ENCODE data around the gene ATIC. TPM values are rescaled to one million over a fixed set of nuclear protein-coding genes. Genes with fewer than 3 reads are reported as not detected.

Gene ATIC
- total RNA-seq, 1 experiment from 2014 or later, result 285 TPM

DNA sequence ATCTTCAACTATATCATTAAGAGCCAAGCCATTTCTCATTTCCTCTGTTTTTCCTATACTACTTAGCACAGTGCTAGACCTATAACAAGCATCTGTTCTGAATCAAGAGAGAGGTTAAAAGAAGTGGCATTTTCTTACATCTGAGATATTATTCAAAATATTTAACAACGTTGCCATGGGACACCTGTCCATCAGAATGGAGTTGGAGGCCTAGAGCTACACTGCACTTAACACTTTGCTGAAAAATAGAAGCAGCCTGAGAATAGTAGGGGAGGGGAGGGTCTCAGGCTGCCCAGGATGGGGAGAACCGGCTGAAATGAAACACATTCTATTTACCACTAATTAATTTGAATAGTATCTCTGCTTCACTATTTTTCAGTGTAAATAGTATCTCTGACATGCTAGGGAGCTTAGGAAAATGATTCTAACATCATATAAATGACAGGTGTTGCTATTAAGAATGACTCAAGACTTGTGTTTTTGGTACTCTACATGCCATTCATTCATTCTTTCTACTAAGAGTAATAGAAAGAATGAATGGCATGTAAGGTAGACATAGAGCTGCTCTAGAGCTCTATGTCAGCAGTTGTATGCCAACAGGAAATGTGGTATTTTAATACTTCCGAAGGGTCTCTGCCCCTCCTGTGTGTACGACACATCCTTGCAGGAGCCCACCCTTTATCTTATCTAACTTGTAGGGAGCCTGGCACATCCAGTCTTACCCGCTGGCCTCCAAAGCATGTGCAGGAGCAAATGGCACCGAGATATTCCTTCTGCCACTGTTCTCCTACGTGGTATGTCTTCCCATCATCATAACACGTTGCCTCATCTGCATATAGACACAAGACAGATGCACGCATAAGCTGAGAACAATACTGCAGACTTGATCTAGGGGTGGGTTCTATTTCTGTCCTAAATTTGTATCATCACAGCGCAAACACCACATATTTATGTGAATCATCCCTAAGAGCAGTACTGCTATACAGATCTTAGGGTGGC is 52.6 kb downstream of the ATIC start (continued):
- TF ChIP-seq, protein P1, sequence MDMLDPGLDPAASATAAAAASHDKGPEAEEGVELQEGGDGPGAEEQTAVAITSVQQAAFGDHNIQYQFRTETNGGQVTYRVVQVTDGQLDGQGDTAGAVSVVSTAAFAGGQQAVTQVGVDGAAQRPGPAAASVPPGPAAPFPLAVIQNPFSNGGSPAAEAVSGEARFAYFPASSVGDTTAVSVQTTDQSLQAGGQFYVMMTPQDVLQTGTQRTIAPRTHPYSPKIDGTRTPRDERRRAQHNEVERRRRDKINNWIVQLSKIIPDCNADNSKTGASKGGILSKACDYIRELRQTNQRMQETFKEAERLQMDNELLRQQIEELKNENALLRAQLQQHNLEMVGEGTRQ (CRISPR knock-in tag; IDR thresholded peaks at IDR 0.05), result no peak
- TF ChIP-seq, protein P2, sequence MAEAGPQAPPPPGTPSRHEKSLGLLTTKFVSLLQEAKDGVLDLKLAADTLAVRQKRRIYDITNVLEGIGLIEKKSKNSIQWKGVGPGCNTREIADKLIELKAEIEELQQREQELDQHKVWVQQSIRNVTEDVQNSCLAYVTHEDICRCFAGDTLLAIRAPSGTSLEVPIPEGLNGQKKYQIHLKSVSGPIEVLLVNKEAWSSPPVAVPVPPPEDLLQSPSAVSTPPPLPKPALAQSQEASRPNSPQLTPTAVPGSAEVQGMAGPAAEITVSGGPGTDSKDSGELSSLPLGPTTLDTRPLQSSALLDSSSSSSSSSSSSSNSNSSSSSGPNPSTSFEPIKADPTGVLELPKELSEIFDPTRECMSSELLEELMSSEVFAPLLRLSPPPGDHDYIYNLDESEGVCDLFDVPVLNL (CRISPR knock-in tag; IDR thresholded peaks at IDR 0.05; ENCODE audit: borderline replicate concordance, low read depth), result no peak
- TF ChIP-seq, protein P3, sequence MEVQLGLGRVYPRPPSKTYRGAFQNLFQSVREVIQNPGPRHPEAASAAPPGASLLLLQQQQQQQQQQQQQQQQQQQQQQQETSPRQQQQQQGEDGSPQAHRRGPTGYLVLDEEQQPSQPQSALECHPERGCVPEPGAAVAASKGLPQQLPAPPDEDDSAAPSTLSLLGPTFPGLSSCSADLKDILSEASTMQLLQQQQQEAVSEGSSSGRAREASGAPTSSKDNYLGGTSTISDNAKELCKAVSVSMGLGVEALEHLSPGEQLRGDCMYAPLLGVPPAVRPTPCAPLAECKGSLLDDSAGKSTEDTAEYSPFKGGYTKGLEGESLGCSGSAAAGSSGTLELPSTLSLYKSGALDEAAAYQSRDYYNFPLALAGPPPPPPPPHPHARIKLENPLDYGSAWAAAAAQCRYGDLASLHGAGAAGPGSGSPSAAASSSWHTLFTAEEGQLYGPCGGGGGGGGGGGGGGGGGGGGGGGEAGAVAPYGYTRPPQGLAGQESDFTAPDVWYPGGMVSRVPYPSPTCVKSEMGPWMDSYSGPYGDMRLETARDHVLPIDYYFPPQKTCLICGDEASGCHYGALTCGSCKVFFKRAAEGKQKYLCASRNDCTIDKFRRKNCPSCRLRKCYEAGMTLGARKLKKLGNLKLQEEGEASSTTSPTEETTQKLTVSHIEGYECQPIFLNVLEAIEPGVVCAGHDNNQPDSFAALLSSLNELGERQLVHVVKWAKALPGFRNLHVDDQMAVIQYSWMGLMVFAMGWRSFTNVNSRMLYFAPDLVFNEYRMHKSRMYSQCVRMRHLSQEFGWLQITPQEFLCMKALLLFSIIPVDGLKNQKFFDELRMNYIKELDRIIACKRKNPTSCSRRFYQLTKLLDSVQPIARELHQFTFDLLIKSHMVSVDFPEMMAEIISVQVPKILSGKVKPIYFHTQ (CRISPR knock-in tag; IDR thresholded peaks at IDR 0.05), result no peak
- TF ChIP-seq CBFB (CRISPR knock-in tag; IDR thresholded peaks at IDR 0.05; ENCODE audit: low read depth) (no peak), MXD4 (CRISPR knock-in tag; IDR thresholded peaks at IDR 0.05; ENCODE audit: borderline replicate concordance) (no peak), KAT7 (CRISPR knock-in tag; IDR thresholded peaks at IDR 0.05; ENCODE audit: borderline replicate concordance) (no peak), RELA (CRISPR knock-in tag; IDR thresholded peaks at IDR 0.05; ENCODE audit: borderline replicate concordance) (no peak), ATF1 (CRISPR knock-in tag; IDR thresholded peaks at IDR 0.05) (no peak), TP53 (CRISPR knock-in tag; IDR thresholded peaks at IDR 0.05) (no peak)
- TF ChIP-seq, protein P4, sequence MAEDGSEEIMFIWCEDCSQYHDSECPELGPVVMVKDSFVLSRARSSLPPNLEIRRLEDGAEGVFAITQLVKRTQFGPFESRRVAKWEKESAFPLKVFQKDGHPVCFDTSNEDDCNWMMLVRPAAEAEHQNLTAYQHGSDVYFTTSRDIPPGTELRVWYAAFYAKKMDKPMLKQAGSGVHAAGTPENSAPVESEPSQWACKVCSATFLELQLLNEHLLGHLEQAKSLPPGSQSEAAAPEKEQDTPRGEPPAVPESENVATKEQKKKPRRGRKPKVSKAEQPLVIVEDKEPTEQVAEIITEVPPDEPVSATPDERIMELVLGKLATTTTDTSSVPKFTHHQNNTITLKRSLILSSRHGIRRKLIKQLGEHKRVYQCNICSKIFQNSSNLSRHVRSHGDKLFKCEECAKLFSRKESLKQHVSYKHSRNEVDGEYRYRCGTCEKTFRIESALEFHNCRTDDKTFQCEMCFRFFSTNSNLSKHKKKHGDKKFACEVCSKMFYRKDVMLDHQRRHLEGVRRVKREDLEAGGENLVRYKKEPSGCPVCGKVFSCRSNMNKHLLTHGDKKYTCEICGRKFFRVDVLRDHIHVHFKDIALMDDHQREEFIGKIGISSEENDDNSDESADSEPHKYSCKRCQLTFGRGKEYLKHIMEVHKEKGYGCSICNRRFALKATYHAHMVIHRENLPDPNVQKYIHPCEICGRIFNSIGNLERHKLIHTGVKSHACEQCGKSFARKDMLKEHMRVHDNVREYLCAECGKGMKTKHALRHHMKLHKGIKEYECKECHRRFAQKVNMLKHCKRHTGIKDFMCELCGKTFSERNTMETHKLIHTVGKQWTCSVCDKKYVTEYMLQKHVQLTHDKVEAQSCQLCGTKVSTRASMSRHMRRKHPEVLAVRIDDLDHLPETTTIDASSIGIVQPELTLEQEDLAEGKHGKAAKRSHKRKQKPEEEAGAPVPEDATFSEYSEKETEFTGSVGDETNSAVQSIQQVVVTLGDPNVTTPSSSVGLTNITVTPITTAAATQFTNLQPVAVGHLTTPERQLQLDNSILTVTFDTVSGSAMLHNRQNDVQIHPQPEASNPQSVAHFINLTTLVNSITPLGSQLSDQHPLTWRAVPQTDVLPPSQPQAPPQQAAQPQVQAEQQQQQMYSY (CRISPR knock-in tag; IDR thresholded peaks at IDR 0.05), result no peak
- TF ChIP-seq, protein P5, sequence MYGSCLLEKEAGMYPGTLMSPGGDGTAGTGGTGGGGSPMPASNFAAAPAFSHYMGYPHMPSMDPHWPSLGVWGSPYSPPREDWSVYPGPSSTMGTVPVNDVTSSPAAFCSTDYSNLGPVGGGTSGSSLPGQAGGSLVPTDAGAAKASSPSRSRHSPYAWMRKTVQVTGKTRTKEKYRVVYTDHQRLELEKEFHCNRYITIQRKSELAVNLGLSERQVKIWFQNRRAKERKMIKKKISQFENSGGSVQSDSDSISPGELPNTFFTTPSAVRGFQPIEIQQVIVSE (CRISPR knock-in tag; IDR thresholded peaks at IDR 0.05; ENCODE audit: borderline replicate concordance), result no peak

DNA sequence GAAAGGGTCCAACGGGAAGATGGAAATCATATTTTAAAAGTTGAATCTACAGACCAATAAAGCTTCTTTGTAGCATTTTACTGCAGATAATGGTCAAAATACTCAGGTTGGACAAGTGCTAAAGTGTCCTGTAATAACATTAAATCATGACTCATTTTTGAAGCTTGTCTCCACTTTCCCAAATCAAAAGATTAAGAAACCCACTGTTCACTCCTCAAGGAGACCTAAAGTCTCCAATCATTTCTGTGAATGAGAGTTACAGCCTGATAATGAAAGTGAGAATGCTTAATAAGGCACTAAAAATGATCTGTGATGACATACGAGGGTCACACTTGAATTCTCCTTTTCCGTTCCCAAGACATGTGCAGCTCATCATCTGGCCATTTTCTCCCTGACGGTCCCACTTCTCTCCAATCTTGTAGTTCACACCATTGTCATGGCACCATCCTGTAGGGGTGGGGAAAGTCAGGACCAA is 53.4 kb downstream of the ATIC start:
- Mint-ChIP-seq H3K36me3 (peaks cover 66% of the 10 kb centered on the region), H3K27me3 (ENCODE audit: low read depth) (no peaks in the 10 kb centered on the region), H3K4me1 (no peaks in the 10 kb centered on the region), H3K9me3 (no peaks in the 10 kb centered on the region), H3K4me3 (no peak overlapping the region), H3K27ac (no peak overlapping the region)
- ChIA-PET CTCF (no interaction called here), POLR2A (no interaction called here)
- DNase-seq (ENCODE audit: low spot score) (no peak), ATAC-seq (no peak)
- TF ChIP-seq, protein P6, sequence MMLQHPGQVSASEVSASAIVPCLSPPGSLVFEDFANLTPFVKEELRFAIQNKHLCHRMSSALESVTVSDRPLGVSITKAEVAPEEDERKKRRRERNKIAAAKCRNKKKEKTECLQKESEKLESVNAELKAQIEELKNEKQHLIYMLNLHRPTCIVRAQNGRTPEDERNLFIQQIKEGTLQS (CRISPR knock-in tag; conservative IDR thresholded peaks at IDR 0.05), result no peak
- TF ChIP-seq, protein P7, sequence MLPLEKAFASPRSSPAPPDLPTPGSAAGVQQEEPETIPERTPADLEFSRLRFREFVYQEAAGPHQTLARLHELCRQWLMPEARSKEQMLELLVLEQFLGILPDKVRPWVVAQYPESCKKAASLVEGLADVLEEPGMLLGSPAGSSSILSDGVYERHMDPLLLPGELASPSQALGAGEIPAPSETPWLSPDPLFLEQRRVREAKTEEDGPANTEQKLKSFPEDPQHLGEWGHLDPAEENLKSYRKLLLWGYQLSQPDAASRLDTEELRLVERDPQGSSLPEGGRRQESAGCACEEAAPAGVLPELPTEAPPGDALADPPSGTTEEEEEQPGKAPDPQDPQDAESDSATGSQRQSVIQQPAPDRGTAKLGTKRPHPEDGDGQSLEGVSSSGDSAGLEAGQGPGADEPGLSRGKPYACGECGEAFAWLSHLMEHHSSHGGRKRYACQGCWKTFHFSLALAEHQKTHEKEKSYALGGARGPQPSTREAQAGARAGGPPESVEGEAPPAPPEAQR (CRISPR knock-in tag; IDR thresholded peaks at IDR 0.05), result no peak
- no peak for TF ChIP-seq HMGA2 (CRISPR knock-in tag; IDR thresholded peaks at IDR 0.05)
